Retinal pigment epithelial cell (primary cell): ENCODE data around the gene PRR5L.

Source experiments
- DNase-seq: peaks from one replicate; pipeline ENCODE4 v3.0.0-alpha.2; 2010; ENCODE audit warnings: low read depth
- H3K4me3 ChIP-seq: 2 replicates; pipeline ENCODE4 v1.5.1; 2011; ENCODE audit warnings: mild to moderate bottlenecking, low read length, control low read depth, moderate library complexity
- CTCF ChIP-seq: conservative IDR thresholded peaks from 2 replicates; pipeline ENCODE4 v1.5.1; 2011; ENCODE audit warnings: low read depth, low read length, control low read depth, inconsistent platforms

The PRR5L gene

GRCh38 chr11:36356201-36356600, 60.1 kb downstream of the PRR5L start:
- TF ChIP-seq CTCF, result no peak
- H3K4me3 ChIP-seq, result no peak overlapping the region
- DNase-seq, result no peak

- no peak for TF ChIP-seq CTCF
- H3K4me3 ChIP-seq, result no peak overlapping the region
- no peak for DNase-seq
Observed at GRCh38 chr11:36357831-36358230, 61.7 kb downstream of the PRR5L start.

GRCh38 chr11:36358436-36358835, 62.3 kb downstream of the PRR5L start:
- no peak for TF ChIP-seq CTCF
- DNase-seq, result no peak
- H3K4me3 ChIP-seq, result no peak overlapping the region

GRCh38 chr11:36360318-36360717, 64.2 kb downstream of the PRR5L start:
- TF ChIP-seq CTCF, result no peak
- no peak for DNase-seq

GRCh38 chr11:36360826-36361415, 64.8 kb downstream of the PRR5L start:
- no peak for TF ChIP-seq CTCF

More at GRCh38 chr11:36360318-36360717, 64.2 kb downstream of the PRR5L start:
- no peak overlapping the region for H3K4me3 ChIP-seq

GRCh38 chr11:36361472-36361871, 65.4 kb downstream of the PRR5L start:
- H3K4me3 ChIP-seq, result no peak overlapping the region
- no peak for DNase-seq
- TF ChIP-seq CTCF, result no peak

More at GRCh38 chr11:36360826-36361415, 64.8 kb downstream of the PRR5L start:
- no peak overlapping the region for H3K4me3 ChIP-seq
- no peak for DNase-seq

- TF ChIP-seq CTCF, result no peak
- DNase-seq, result peak; percentile 93
- H3K4me3 ChIP-seq, result no peak overlapping the region
Observed at GRCh38 chr11:36361901-36362391, 65.9 kb downstream of the PRR5L start.
